WERI-Rb-1 (cell line): Measurements from ENCODE around the gene BATF3.
"Not testable (repeated sequence)": the region's sequence is repeated elsewhere in the genome, so short reads cannot be mapped to it uniquely, and the experiment has no call there.

ENCODE experiments used
- DNase-seq: peaks from one replicate; pipeline ENCODE4 v3.0.0-alpha.2; 2020
- H3K27ac ChIP-seq: fragments of 250-450 bp; sonication (Bioruptor Pico); 2 replicates; pipeline ENCODE4 v1.5.1; 2020; ENCODE audit warnings: mild to moderate bottlenecking, moderate library complexity
- H3K27me3 ChIP-seq: fragments of 250-450 bp; sonication (Bioruptor Pico); 2 replicates; pipeline ENCODE4 v1.5.1; 2021; ENCODE audit warnings: mild to moderate bottlenecking, low read depth, moderate library complexity; ENCODE audit not compliant: insufficient read depth, severe bottlenecking
- H3K36me3 ChIP-seq: fragments of 250-450 bp; sonication (Bioruptor Pico); 2 replicates; pipeline ENCODE4 v1.5.1; 2020; ENCODE audit warnings: mild to moderate bottlenecking, moderate library complexity
- H3K4me3 ChIP-seq: 2 replicates; pipeline ENCODE4 v1.5.1; 2011; ENCODE audit warnings: low read depth, mild to moderate bottlenecking, control low read depth, low read length
- H3K9me3 ChIP-seq: fragments of 250-450 bp; sonication (Bioruptor Pico); 2 replicates; pipeline ENCODE4 v1.5.1; 2021; ENCODE audit warnings: mild to moderate bottlenecking, moderate library complexity; ENCODE audit not compliant: severe bottlenecking
- TF ChIP-seq, protein P1 (sequence below): IDR thresholded peaks from 2 replicates; pipeline ENCODE4 v1.5.1; 2011; ENCODE audit warnings: low read depth, mild to moderate bottlenecking, control low read depth, inconsistent platforms, low read length

The BATF3 gene

DNA sequence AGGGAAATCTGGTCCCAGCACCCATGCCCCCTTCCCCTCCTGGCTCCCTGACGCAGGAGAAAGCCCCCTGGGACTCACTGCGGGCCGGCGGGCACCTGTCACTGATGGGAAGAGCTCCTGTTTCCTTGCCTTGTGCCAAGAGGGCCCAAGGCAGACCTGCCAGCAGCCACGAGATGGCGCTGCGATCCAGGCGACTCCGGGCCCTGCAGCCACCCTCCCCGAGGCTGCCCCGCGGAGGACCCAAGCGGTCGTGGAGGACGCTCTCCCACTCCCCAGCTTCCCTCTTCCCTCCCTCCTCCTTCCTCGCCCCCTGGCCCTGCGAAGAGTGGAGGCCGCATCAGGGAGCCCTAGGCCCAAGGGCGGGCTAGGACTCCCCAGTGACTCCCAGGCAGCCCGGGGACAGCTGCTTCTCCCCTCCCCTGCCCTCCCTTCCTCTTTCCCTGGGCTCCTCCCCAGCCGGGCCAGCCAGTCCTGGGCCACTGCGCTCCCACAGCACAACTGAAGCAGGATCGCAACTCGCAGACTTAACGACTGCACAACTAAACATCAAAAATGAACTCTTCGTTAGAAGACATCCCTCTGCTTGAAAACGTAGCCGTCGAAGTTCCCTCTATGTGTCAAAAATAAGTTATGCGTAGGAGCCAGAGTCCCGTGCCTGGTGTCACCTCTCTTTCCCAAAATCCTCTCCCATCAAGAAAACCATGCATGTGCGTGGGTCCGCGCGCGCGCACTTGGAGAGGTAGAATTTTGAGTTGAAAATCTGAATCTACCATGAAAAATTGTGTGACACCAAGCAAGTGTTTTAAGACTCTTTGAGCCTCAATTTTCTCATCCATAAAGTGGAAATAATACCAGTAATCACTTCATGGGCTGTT is 34.2 kb downstream of the BATF3 start:
- no peaks in the 10 kb centered on the region for H3K27me3 ChIP-seq
- TF ChIP-seq, protein P1, sequence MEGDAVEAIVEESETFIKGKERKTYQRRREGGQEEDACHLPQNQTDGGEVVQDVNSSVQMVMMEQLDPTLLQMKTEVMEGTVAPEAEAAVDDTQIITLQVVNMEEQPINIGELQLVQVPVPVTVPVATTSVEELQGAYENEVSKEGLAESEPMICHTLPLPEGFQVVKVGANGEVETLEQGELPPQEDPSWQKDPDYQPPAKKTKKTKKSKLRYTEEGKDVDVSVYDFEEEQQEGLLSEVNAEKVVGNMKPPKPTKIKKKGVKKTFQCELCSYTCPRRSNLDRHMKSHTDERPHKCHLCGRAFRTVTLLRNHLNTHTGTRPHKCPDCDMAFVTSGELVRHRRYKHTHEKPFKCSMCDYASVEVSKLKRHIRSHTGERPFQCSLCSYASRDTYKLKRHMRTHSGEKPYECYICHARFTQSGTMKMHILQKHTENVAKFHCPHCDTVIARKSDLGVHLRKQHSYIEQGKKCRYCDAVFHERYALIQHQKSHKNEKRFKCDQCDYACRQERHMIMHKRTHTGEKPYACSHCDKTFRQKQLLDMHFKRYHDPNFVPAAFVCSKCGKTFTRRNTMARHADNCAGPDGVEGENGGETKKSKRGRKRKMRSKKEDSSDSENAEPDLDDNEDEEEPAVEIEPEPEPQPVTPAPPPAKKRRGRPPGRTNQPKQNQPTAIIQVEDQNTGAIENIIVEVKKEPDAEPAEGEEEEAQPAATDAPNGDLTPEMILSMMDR = peak; percentile 97
- DNase-seq = peak; percentile 83
- H3K27ac ChIP-seq = peak overlapping the region; percentile 59
- H3K9me3 ChIP-seq = no peaks in the 10 kb centered on the region
- peak overlapping the region; percentile 81 for H3K4me3 ChIP-seq
- no peaks in the 10 kb centered on the region for H3K36me3 ChIP-seq

DNA sequence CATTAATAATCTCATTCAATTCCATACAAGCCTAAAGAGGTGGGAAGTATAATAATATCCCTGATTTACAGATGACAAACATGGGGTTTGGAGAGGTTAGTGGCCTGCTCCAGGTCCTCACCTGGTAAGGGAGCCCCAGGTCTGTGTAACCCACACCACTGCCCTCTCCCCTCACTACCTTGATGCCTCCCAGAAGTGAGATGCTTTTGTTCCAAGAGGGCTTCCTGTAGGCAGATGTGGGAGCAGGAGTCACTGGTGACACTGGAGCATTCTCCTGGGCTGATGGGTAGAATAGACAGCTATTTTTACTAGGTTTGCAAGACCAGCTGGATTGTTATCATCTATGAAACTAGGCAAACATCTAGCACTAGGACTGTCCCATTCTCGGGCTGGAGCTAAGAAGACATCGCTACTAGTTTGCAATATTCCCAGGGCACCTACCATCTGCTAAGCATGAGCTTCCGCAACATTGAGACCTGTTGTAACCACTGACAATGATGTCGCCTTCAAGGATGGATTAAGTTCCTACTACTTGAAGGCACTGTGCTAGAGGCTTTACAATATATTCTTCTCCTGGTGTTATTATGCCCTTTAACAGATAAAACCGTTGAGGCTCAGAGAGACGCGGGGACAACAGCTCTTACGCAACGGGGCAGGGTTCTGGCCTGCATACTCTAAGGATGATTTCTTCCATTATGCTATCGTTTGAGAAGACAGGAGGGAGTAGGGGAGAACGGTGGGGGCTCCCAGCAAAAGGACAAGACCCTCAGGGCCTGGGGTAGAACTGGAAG is 35.0 kb downstream of the BATF3 start:
- no peak for DNase-seq

DNA sequence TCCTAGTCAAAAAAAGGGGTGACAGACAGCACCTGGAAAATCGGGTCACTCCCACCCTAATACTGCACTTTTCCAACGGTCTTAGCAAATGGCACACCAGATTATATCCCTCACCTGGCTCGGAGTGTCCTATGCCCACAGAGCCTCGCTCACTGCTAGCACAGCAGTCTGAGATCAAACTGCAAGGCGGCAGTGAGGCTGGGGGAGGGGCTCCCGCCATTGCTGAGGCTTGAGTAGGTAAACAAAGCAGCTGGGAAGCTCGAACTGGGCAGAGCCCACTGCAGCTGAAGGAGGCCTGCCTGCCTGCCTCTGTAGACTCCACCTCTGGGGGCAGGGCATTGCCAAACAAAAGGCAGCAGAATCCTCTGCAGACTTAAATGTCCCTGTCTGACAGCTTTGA is 41.4 kb downstream of the BATF3 start:
- H3K27ac ChIP-seq = not testable (repeated sequence)

More for the DNA sequence above, 35.0 kb downstream of the BATF3 start:
- H3K4me3 ChIP-seq = no peak overlapping the region
- H3K27me3 ChIP-seq = no peaks in the 10 kb centered on the region
- H3K27ac ChIP-seq = no peak overlapping the region
- H3K36me3 ChIP-seq = no peaks in the 10 kb centered on the region
- TF ChIP-seq, protein P1 = no peak
- no peaks in the 10 kb centered on the region for H3K9me3 ChIP-seq

DNA sequence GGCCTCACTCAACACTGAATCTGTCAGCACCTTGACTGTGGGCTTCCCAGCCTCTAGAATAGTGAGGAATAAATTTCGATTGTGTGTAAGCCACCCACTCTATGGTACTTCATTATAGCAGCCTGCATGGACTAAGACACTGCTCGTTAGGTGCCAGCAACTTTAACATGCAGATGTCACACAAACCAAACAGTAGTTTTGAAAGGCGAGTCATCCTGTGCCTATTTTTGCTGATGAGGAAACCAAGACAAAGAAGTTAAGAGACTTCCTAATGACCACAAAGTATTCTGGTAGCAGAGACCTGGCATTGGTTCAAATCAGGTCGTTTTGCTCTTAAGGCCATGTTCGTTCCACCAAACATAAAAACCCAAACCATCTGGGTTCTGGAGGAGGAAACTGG is 42.9 kb downstream of the BATF3 start:
- no peaks in the 10 kb centered on the region for H3K9me3 ChIP-seq

More for the DNA sequence above, 41.4 kb downstream of the BATF3 start:
- H3K9me3 ChIP-seq, H3K4me3 ChIP-seq, DNase-seq, H3K36me3 ChIP-seq, H3K27me3 ChIP-seq: not testable (repeated sequence)

DNA sequence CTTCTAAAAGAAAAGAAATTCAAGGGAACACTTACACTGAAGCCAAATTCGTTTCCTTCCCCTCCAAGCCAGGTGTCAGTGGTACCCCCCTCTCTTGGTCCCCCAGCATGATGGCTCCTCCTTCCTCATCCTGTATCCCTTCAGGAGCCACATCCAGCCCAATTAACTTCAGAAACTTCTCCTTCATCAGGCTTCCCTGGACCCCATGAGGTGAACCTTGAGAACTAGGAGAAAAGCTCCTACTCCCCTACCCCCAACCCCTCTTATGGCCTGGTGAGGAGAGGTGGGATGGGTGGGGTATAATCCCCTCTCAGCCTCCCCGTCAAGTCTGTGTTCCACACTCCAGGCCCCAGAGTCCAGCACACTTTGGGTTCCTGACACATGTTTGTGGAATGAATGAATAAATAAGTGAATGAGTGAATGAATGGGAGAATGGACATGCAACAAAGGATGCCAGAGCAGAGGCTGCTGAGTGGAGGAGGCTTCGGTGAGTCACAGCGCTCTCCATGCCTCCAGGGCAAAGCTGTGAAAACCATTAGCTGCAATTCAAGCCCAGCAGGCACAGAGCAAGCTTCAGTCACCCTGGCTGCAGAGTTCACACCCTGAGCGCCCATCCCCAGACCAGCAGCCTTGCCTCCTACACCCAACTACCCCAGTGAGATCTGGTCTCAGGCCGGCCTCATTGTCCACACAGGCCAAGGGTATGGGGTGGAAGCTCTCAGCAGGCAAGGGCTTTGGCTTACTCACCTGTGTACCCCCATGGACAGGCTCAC is 43.8 kb downstream of the BATF3 start:
- H3K9me3 ChIP-seq = no peaks in the 10 kb centered on the region
- H3K27ac ChIP-seq = no peak overlapping the region
- H3K36me3 ChIP-seq = no peaks in the 10 kb centered on the region
- H3K4me3 ChIP-seq = no peak overlapping the region
- no peak for DNase-seq
- TF ChIP-seq, protein P1 = no peak
- H3K27me3 ChIP-seq = no peaks in the 10 kb centered on the region

More for the DNA sequence above, 42.9 kb downstream of the BATF3 start:
- Histone ChIP-seq H3K27me3 (no peaks in the 10 kb centered on the region), H3K36me3 (no peaks in the 10 kb centered on the region), H3K4me3 (no peak overlapping the region), H3K27ac (no peak overlapping the region)
- no peak for DNase-seq
- TF ChIP-seq, protein P1 = no peak
